Suppressor macrophage treated with lipopolysaccharide for 4 hours (primary cell): ENCODE measurements around the gene DDX3X.
"Not testable (repeated sequence)": the region's sequence is repeated elsewhere in the genome, so short reads cannot be mapped to it uniquely, and the experiment has no call there.

Source experiments
- DNase-seq: peaks from one replicate; pipeline ENCODE4 v3.0.0-alpha.2; 2020

DDX3X gene

DNA sequence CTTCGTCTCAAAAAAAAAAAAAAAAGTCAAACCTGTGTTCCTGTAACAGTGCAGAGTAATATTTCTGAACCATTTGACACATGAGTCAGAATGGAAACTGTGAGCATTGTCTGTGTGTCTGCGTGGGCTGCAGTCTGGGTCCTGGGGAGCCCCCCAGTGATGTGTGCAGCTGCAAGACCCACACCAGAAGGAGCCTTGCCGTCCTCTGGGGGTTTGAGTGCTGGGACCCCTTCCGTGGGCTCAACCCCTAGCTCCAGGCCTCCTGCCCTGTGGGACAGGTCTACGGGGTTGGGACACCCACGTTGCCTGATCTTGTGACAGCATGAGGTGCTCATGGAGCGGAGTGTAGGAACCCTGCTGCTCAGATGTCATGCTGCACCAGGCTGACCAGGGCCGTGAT lies 43.7 kb downstream of the DDX3X start:
- DNase-seq: no peak

DNA sequence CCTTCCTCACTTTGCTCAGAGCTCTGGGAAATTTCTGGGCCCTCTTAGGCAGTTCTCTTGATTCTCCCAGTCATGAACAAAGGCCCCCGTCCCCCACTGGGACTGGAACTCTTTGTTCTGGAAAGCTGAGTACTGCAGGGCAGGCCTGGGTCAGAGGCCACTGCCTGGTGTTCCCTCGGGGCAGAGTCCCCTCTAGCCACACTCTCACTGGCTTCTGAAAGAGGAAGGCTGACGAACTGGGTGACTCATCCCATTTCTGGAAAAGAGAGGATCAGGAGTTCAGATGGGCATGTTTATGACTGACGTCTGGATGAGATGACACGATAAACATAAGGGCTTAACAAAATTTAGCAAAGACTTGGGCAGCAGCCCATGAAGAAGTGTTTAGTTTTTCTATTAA lies 47.7 kb downstream of the DDX3X start:
- DNase-seq: peak; percentile 88

DNA sequence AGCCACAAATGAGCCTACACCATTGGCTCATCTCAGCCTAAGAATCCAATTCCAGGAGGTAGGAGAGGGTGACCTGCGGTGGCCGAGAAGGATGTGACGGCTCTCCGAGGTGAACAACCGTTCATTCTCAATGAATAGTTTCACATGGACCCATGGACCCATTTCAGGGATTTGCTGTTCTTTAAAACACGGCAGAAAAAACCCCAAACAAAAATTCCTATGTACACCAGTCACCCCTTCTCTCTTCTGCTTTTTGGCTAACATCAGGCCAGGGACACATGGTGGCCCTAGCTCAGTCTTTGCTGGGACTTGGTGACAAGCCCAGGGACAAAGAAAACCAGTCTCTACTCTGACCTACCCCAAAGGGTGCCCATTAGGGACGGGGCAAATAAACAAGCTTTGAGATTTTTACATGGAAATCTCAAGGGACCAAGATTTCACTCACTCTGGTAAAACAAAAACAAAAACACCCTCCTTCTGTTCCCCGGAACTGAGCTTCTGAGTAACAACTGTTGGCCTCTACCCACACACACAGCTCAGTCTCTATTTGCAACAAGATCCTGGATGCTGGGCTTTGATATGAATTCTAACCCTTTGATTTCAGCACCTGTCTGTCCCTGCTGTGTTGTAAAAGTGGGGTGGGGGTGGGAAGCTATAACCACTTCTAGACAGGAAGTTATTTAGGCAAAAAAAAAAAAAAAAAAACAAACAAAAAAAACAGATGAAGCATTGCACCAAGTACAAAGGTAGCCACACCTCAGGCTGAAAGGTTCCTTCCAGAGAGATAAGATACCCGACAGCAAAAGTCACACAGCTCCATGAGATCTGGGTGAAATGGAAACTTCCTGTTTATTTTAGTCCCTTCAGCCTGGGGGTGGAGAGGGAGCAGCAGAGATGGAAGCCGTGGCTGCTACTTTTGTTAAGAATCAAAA lies 49.0 kb downstream of the DDX3X start:
- peak; percentile 51 for DNase-seq

DNA sequence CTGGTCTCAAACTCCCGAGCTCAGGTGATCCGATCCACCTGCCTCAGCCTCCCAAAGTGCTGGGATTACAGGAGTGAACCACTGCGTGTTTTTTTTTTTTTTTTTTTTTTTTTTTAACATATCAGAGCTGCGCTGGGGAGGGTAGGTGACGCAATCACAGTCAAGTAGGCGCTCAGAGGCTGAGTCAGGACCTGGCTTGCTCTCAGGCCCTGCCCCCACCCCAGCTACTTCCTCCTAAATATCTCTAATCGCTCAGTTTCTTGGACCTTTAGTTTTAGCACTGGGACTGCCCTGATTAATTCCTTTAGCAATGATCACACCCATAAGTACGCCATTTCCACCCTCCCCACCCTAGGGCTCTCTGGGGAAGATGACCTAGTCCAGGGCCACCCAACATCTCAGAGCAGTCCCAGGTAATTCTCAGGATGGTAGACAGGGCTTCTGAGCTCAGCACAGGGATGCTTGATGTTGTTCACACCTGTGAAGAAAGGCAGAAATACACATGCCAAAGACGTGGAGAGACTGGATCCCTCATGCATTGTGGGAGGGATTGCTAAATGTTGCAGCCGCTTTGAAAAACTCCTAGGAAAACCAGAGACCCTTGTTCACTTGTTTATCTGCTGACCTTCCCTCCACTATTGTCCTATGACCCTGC lies 50.2 kb downstream of the DDX3X start:
- peak; percentile 89 for DNase-seq

DNA sequence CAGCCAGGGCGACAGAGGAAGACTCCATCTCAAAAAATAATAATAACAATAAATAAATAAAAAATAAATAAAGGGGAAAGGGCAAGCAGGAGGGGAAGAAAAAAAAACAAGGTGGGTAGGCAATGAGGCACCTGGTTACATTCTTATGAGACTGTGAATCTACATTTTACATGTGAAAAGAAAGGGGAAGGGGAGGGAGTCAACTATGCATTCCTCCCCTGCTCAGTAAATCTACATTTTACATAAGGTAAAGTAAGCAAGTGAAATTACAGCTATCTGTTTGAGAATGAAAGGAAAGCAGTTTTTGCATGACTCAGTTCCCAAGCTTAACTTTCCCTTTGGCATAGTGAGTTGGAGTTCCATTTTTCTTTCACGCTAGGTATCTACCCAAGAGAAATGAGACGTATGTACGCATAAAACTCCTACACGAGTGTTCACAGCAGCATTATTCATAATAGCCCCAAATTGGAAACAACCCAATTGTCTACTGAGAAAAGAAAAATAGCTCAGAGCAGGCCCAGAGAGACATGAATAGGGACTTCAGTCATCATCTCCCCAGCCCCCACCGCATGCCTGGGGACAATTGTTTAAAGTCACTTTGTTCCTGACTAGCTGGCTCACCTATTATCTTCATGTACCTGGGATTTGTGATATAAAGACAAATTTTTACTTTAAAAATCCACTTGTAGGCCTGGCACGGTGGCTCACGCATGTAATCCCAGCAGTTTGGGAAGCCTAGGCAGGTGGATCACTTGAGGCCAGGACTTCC lies 52.4 kb downstream of the DDX3X start:
- DNase-seq: peak; percentile 24

DNA sequence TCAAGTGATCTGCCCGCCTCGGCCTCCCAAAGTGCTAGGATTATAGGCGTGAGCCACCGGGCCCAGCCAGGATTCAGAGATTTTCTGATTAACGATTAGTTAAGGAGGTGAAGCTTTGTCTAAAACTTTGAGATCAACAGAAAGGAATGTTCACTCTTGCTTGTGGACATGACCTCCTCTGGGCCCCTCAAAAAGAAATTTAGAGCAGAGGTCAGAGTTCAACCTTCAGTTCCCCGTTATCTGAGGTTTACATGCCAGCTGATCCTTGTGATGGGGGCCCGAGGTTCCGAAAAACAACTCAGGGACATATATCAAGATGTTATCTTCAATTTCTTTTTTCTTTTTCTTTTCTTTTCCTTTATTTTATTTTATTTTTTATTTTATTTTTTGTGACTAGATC lies 54.6 kb downstream of the DDX3X start:
- DNase-seq: no peak

DNA sequence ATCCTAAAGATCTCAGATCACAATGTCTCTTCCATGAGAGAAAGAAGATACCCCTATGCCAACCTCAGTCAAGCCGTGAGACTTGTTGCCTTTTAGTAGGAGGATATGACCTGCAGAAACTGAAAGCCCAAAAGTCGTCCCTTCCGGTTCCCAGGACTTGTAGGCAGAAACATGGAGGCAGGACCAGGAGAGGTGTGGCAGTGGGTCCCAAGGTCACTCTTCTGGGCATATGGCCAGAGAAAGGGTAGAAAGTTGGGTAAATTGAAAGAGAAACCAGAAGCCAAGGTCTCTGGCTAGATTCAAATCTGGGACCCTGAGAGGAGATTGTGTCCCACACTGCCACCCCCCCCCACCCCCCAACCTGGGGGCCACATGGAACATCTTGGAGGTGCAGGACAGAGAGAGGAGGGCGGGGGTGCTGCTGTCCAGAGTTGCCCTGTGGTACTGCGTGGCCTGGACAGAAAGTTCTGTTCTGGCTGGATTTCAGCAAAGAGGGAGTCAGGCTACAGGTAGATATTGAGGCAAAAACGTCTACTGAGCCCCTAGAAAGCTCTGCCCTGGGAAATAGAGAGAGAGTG lies 55.4 kb downstream of the DDX3X start:
- DNase-seq: no peak

DNA sequence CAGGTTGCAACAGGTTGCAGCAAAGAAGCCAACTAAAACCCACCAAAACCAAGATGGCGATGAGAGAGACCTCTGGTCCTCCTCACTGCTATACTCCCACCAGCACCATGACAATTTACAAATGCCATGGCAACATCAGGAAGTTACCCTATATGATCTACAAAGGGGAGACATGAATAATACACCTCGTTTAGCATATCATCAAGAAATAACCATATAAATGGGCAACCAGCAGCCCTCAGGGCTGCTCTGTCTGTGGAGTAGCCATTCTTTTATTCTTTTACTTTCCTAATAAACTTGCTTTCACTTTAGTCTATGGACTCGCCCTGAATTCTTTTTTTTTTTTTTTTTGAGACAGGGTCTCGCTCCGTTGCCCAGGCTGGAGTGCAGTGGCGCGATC lies 56.6 kb downstream of the DDX3X start:
- not testable (repeated sequence) for DNase-seq

DNA sequence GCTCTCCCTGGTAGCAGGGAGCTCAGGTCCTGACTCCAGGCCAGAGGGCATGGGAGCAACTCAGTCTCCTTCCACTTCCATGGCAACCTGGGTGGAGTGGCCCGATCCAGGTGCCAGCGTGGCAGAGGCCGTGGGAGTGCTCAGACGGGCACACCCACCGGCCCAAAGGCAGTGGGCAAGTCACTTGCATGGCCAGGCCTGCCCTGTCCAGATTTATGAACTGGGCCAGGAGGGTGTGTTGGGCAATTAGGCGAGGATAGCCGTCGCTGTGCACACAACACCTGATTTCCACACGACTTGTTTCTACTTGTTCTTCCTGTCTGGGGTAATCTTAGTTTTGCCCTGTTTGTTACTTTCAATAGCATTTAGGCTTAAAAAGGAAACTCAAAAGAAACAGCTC lies 57.6 kb downstream of the DDX3X start:
- DNase-seq: no peak

DNA sequence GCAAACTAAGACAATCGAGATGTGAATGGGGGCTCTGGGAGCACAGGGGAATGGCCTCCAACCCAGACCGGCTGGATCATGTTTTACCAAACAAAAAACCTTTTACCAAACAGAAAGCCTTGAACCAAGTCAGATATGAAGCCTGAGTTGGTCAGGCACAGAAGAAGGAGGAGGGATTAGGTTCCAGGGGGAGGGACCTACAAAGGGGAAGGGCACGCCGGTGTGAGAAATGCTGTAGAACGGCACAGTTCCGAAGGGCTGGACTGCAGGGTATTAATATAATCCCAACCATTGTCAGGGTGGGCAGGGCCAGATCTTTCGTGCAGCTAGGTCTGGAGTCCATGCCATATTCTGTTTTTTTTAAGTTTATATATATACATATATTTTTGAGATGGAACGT lies 60.3 kb downstream of the DDX3X start:
- no peak for DNase-seq

DNA sequence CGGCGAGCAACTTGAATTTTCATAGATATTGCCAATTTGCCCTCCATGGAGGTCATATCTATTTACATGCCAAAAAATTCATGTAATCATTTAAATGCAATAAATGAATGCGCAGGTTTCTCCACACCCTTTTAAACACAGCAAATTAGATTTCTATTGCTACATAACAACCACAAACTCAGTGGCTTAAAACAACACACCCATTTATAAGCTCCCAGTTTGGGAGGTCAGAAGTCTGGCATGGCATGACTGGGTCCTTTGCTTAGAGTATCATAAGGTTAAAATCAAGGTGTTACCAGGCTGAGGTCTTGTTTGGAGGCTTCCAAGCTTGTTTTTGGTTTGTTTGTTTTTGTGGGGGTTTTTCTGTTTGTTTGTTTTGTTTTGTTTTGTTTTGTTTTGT lies 63.3 kb downstream of the DDX3X start:
- no peak for DNase-seq

DNA sequence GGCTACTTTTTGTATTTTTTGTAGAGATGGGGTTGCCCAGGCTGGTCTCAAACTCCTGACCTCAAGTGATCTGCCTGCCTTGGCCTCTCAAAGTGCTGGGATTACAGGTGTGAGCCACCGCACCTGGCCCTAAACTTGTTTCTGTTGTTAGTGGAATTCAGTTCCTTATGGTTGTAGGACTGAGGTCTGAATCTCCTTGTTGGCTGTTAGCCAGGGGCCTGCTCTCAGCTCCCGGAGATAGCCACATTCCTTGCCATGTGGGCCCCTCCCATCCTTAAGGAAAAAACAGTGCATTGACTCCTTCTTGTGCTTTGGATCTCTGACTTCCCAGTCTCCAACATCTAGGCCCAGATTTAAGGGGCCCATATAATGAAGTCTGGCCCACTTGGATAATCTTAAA lies 63.8 kb downstream of the DDX3X start:
- no peak for DNase-seq

DNA sequence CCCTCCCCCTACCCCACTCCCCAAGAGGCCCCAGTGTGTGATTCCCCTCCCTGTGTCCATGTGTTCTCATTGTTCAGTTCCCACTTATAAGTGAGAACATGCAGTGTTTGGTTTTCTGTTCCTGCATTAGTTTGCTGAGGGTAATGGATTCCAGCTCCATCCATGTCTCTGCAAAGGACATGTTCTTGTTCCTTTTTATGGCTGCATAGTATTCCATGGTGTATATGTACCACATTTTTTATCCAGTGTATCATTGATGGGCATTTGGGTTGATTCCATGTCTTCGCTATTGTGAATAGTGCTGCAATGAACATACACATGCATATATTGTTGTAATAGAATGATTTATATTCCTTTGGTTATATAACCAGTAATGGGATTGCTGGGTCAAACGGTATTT lies 68.6 kb downstream of the DDX3X start:
- not testable (repeated sequence) for DNase-seq

DNA sequence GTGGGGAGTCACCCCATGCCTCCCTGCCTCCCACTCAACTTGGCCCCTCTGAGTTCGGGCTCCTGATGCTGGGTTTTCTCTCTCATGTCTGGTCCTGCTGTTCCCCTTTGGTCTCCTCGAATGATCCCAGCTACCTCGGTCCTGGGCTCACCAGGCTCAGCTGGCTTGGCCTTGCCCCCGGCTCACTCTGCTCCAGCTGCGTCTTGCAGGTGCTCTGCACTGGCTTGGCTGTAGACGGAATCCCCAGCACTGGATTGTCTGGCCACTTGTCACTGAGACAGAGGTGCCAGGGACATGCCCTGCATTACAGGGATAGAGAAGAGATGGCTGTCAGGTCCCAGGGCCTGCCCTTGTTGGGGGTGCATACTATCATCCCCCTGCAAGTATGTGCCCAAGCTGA lies 71.6 kb downstream of the DDX3X start:
- no peak for DNase-seq

DNA sequence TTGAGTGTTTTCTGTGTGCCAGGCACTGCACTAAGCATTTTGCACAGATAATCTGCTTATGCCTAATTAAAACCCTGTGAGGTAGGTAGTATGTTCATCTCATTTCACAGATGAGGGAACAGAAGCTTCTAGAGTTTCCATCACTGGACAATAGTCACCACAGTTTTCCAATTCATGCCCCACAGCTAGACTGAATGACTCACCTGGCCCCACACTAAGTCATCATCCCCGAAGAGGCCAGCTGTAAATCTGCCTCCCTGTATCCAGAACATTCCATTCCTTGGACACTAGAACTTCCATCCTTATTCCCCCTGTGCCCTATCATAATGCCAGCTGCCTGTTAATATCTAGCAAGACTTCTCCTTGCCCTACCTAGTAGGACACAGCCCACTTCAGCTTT lies 72.2 kb downstream of the DDX3X start:
- no peak for DNase-seq

DNA sequence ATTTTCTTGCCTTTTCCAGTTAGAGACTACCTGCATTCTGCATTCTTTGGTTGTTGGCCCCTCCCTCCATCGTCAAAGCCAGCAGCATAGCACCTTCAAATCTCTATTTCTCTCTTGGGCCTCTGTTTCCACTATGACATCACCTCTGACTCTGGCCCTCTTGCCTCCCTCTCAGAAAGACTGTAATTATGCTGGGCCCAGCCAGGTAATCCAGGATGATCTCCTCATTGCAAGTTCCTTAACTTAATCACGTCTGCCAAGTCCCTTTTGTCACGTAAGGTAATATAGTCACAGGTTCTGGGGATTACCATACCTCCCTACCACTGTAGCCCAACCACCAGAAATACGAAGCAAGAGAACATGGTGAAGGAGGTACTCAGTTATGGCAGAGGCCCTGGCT lies 73.9 kb downstream of the DDX3X start:
- no peak for DNase-seq

DNA sequence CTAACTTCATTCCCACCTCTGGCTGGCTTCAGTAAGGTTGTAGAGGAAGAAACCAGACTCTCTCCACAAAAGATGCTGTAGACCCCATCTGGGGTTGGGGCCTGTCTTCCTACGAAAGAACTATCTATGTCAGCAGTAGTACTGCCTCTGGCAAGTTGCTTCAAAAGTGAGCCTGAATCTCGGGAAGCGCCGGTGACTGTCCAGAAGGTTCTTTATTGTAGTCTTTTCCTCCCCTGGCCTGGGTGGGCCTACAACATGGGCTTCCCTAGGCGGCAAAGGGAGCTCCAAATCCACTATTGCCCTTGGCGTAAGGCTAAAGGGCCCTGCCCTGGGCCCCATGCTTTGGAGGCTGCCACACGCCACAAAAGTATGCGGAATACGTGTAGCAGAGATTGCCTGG lies 74.6 kb downstream of the DDX3X start:
- no peak for DNase-seq

DNA sequence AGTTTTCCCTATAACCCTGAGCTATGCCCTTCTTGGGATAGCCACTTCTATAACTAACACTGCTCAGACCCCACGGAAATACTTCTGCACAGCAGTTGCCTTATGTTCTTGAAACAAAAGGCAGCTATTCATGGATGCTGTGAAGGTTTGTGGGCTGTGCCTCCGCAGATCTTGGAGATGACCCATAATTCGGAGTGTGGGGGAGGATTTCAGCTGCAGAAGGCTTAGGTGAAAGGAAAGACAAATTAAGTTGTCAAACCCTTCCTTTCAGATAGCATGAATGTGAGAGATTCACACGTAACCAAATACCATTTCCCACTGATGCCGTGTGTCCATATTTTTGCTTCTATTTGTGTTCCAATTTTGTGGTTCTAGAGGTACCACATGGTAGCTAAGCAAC lies 75.0 kb downstream of the DDX3X start:
- DNase-seq: no peak

DNA sequence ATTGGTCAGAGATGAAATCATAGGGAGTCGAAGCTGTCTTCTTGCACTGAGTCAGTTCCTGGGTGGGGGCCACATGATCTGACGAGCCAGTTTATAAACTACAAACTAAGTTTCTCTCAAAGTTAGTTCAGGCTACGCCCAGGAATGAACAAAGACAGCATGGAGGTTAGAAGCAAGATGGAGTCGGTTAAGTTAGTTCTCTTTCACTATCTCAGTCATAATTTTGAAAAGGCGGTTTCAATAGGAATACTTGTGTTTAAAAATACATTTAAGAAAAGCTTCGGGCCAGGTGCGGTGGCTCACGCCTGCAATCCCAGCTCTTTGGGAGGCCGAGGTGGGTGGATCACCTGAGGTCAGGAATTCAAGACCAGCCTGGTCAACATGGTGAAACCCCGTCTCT lies 77.3 kb downstream of the DDX3X start:
- not testable (repeated sequence) for DNase-seq

DNA sequence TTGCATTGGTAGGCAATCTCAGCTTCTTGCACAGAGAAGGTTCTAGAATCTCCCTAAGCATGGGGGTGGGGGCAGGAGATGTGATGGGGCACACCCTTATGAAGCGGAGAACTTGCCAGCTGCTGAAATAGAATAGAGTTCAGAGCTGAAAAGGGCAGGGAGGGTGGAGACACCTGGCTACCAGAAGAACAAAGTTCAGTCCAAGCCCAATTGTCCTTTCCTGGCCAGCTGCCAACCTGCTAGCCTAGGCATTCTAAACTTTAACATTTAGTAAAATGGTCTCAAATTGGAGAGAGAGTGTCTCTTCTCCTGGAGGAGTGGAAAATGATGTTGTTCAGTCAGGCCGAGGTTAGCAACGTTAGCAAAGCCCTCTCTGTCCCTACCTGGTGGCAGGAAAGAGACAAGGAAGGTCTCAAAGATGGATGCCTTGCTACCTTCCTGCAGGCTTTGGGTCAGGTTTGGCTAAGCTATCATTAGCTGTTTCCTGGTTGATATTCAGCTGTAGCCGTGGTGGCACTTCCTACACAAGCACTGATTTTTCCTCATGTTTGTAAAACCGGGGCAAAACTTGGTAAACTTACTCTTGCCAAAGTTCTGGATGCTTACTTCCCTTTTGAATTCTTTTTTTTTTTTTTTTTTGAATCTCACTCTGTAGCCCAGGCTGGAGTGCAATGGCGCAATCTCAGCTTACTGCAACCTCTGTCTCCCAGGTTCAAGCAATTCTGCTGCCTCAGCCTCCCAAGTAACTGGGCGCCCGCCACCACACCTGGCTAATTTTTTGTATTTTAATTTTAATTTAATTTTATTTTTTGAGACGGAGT lies 78.5 kb downstream of the DDX3X start:
- peak; percentile 33 for DNase-seq
